ENCODE measurements around the gene SKAP2. TPM values are rescaled to one million over a fixed set of nuclear protein-coding genes. Genes with fewer than 3 reads are reported as not detected.
A peak's percentile ranks its signal among the peaks of the same experiment; 100 is the strongest.

The SKAP2 gene
- total and polyA plus RNA-seq, 2 of the 13 experiments (the other 11 are each of a cell fraction or from before 2014, with no cell fraction given): 3.6 to 12.9 TPM

GRCh38 chr7:26743205-26743604 is 121.2 kb downstream of the SKAP2 start:
- ATAC-seq (no peak), FAIRE-seq (no peak), DNase-seq (ENCODE audit: low spot score) (no peak)
- in situ Hi-C loops (cut with HindIII; ENCODE audit: extremely low pct_ligation_motif_present, low pct_unique_long_range_greater_than_20kb): no loop called here
- Histone ChIP-seq H3K4me1 (ENCODE audit: insufficient read depth, low read length) (no peaks in the 10 kb centered on the region), H3K27me3 (ENCODE audit: control insufficient read depth in 1 of 2, insufficient read depth in 2 of 2, low read length in 2 of 2) (no peaks in the 10 kb centered on the region), H2AFZ (ENCODE audit: low read length) (no peak overlapping the region), H3K4me2 (ENCODE audit: low read depth, low read length) (no peak overlapping the region), H3K79me2 (ENCODE audit: insufficient read depth, low read length) (no peaks in the 10 kb centered on the region), H3K9ac (ENCODE audit: insufficient read depth, low read depth, low read length) (no peak overlapping the region), H3K9me3 (ENCODE audit: low read length) (no peaks in the 10 kb centered on the region), H3K27ac (ENCODE audit: extremely low read length, insufficient read depth, low read length) (no peak overlapping the region), H4K20me1 (ENCODE audit: insufficient read depth, low read length) (no peaks in the 10 kb centered on the region), H3K36me3 (replicated peaks in 1 of 2; ENCODE audit: control insufficient read depth in 1 of 2, insufficient read depth in 2 of 2, low read length in 2 of 2) (no peaks in the 10 kb centered on the region), H3K4me3 (replicated peaks in 1 of 3; ENCODE audit: insufficient read depth in 1 of 3, low read depth in 2 of 3, low read length in 3 of 3) (no peak overlapping the region)
- intact Hi-C loops (cut with micrococcal nuclease; ENCODE audit: unreplicated experiment): no loop called here
- TF ChIP-seq CEBPG (CRISPR knock-in tag; IDR thresholded peaks at IDR 0.05): no peak
- no peak for TF ChIP-seq ZNF251 (CRISPR knock-in tag; IDR thresholded peaks at IDR 0.05)
- no peak for TF ChIP-seq ZNF337 (CRISPR knock-in tag; IDR thresholded peaks at IDR 0.05; ENCODE audit: borderline replicate concordance, low read depth)
- no peak for TF ChIP-seq IRF1 (CRISPR knock-in tag; IDR thresholded peaks at IDR 0.05; ENCODE audit: low read depth)
- TF ChIP-seq MAFK (conservative IDR thresholded peaks at IDR 0.05 in 1 of 2, IDR thresholded peaks at IDR 0.05 in 1 of 2; ENCODE audit: low read length in 2 of 2): peak; percentile 39 to 44; a peak in 3 of 4 replicates
- no peak for TF ChIP-seq TARDBP (CRISPR knock-in tag; IDR thresholded peaks at IDR 0.05)
- TF ChIP-seq MAFG (CRISPR knock-in tag; IDR thresholded peaks at IDR 0.05): no peak
- no peak for TF ChIP-seq HNRNPLL (IDR thresholded peaks at IDR 0.05; ENCODE audit: low read depth, low read length, poor library complexity, severe bottlenecking)
- 78% methylated on average over 2 of the region's 2 CpGs for WGBS (ENCODE audit: low lambda C conversion rate)
- ChIA-PET CTCF (ENCODE audit: low intra/inter-chr PET ratio, low total read pairs) (no interaction called here), POLR2A (no interaction called here)
- no TSS peak for BruUV-seq (replicated peaks)

GRCh38 chr7:26735976-26736600 is 128.3 kb downstream of the SKAP2 start:
- no peak for FAIRE-seq
- TF ChIP-seq ZNF143 (CRISPR knock-in tag; IDR thresholded peaks at IDR 0.05) (no peak), REPIN1 (CRISPR knock-in tag; IDR thresholded peaks at IDR 0.05; ENCODE audit: borderline replicate concordance, low read depth) (no peak), FOXM1 (CRISPR knock-in tag; IDR thresholded peaks at IDR 0.05) (no peak), THAP7 (CRISPR knock-in tag; IDR thresholded peaks at IDR 0.05) (no peak), ZKSCAN8 (CRISPR knock-in tag; IDR thresholded peaks at IDR 0.05; ENCODE audit: borderline replicate concordance) (no peak), ZBTB42 (CRISPR knock-in tag; IDR thresholded peaks at IDR 0.05) (no peak), PBX3 (CRISPR knock-in tag; IDR thresholded peaks at IDR 0.05; ENCODE audit: borderline replicate concordance) (no peak), ZNF496 (CRISPR knock-in tag; IDR thresholded peaks at IDR 0.05; ENCODE audit: insufficient replicate concordance) (no peak), SRY (CRISPR knock-in tag; IDR thresholded peaks at IDR 0.05) (no peak), CAMTA2 (CRISPR knock-in tag; IDR thresholded peaks at IDR 0.05; ENCODE audit: borderline replicate concordance) (no peak)

More at GRCh38 chr7:26735976-26736600, 128.3 kb downstream of the SKAP2 start:
- Histone ChIP-seq H3K4me1 (ENCODE audit: insufficient read depth, low read length) (no peaks in the 10 kb centered on the region), H4K20me1 (ENCODE audit: insufficient read depth, low read length) (no peaks in the 10 kb centered on the region), H2AFZ (ENCODE audit: low read length) (no peak overlapping the region), H3K27ac (ENCODE audit: extremely low read length, insufficient read depth, low read length) (no peak overlapping the region), H3K9me3 (ENCODE audit: low read length) (no peaks in the 10 kb centered on the region), H3K4me2 (ENCODE audit: low read depth, low read length) (no peak overlapping the region), H3K9ac (ENCODE audit: insufficient read depth, low read depth, low read length) (no peak overlapping the region), H3K27me3 (ENCODE audit: control insufficient read depth in 1 of 2, insufficient read depth in 2 of 2, low read length in 2 of 2) (no peaks in the 10 kb centered on the region), H3K36me3 (replicated peaks in 1 of 2; ENCODE audit: control insufficient read depth in 1 of 2, insufficient read depth in 2 of 2, low read length in 2 of 2) (no peaks in the 10 kb centered on the region), H3K79me2 (ENCODE audit: insufficient read depth, low read length) (no peaks in the 10 kb centered on the region), H3K4me3 (replicated peaks in 1 of 3; ENCODE audit: insufficient read depth in 1 of 3, low read depth in 2 of 3, low read length in 3 of 3) (no peak overlapping the region)
- ChIA-PET CTCF (ENCODE audit: low intra/inter-chr PET ratio, low total read pairs) (no interaction called here), POLR2A (no interaction called here)
- ATAC-seq (no peak), DNase-seq (ENCODE audit: low spot score) (no peak)
- intact Hi-C loops (cut with micrococcal nuclease; ENCODE audit: unreplicated experiment): no loop called here
- in situ Hi-C loops (cut with HindIII; ENCODE audit: extremely low pct_ligation_motif_present, low pct_unique_long_range_greater_than_20kb): no loop called here
- 91% methylated on average over 2 of the region's 2 CpGs for WGBS (ENCODE audit: low lambda C conversion rate)
- no TSS peak for BruUV-seq (replicated peaks)
